GM10248 (cell line): ENCODE results near the gene IFNA7.
A peak's percentile ranks its signal among the peaks of the same experiment; 100 is the strongest.
"Not testable (repeated sequence)": the region's sequence is repeated elsewhere in the genome, so short reads cannot be mapped to it uniquely, and the experiment has no call there.

ENCODE experiments used
- CTCF ChIA-PET: fragments of 300-600 bp; sonication (Branson Sonifier 250); formaldehyde crosslinking; extraction: SDS; loops from one replicate; lab custom pipeline; 2021; ENCODE audit warnings: antibody characterized with exemption; lab: Yijun Ruan, JAX
- POLR2A ChIA-PET: fragments of 350-650 bp; sonication (Branson Sonifier 250); formaldehyde crosslinking; extraction: SDS; loops from one replicate; lab custom pipeline; 2020; ENCODE audit warnings: antibody characterized with exemption; lab: Yijun Ruan, JAX
- DNase-seq: peaks from one replicate; pipeline ENCODE4 v3.0.0; 2012; ENCODE audit errors: extremely low spot score
- TF ChIP-seq, protein P1 (sequence below): IDR thresholded peaks from 2 replicates; pipeline ENCODE4 v1.5.1; 2012; ENCODE audit warnings: mild to moderate bottlenecking, low read depth; ENCODE audit errors: extremely low read depth, missing control alignments, control extremely low read depth

The IFNA7 gene

DNA sequence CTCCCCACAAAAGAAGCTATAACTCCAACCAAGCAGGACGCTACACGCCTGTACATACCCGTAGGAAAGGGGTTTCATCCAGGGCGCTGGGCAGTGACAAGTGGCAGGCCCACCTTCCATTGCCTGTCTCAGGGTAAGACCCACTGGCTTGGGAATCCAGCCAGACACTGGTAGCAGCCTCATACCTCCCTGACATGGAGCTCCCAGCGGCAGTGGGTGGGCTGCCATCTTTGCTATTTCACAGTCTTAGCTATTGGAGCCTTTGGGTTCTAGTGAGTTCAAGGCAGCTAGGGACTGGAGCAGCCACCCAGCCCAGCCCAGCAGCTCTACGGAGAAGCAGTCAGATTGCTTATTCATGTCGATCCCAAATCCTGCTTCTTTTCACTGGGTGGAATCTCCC, 8.3 kb upstream of the IFNA7 start:
- TF ChIP-seq, protein P1, sequence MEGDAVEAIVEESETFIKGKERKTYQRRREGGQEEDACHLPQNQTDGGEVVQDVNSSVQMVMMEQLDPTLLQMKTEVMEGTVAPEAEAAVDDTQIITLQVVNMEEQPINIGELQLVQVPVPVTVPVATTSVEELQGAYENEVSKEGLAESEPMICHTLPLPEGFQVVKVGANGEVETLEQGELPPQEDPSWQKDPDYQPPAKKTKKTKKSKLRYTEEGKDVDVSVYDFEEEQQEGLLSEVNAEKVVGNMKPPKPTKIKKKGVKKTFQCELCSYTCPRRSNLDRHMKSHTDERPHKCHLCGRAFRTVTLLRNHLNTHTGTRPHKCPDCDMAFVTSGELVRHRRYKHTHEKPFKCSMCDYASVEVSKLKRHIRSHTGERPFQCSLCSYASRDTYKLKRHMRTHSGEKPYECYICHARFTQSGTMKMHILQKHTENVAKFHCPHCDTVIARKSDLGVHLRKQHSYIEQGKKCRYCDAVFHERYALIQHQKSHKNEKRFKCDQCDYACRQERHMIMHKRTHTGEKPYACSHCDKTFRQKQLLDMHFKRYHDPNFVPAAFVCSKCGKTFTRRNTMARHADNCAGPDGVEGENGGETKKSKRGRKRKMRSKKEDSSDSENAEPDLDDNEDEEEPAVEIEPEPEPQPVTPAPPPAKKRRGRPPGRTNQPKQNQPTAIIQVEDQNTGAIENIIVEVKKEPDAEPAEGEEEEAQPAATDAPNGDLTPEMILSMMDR, result no peak
- DNase-seq, result no peak
- ChIA-PET POLR2A (no interaction called here), CTCF (interaction anchor here (0.9 to 2.6 kb wide), 3 partner anchors 15 to 578 kb away, joined by 3 to 9 read pairs (median 7); no protein-coding TSS in a partner anchor)

DNA sequence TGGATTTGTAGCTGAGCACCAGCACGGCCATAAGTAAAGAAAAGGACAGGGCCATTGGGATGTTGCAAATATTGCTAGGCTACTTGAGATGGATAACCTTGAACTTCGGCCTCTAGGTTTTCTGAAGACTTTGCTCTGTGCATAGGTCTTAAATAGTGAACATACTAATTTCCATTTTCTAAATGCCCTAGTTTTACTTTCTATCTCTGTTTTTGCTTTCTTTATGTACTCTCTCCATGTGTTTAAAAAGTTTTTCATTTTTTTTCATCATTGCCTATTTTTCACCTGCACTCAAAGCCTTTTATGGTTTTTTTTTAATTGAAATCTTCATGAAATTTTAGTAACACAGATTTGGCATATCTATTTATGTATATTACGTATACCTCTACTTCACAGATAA, 5.0 kb upstream of the IFNA7 start, which contains the start of gene IFNA10:
Gene IFNA10, minus strand, starts transcription at position 101 of the 400 bp plus-strand sequence. Its CDS starts 46 bp downstream, at position 55.
- POLR2A ChIA-PET, DNase-seq: not testable (repeated sequence)
- CTCF ChIA-PET, result interaction anchor here (1.5 kb wide), 1 partner anchor 12 kb away, joined by 5 read pairs; no protein-coding TSS in a partner anchor

DNA sequence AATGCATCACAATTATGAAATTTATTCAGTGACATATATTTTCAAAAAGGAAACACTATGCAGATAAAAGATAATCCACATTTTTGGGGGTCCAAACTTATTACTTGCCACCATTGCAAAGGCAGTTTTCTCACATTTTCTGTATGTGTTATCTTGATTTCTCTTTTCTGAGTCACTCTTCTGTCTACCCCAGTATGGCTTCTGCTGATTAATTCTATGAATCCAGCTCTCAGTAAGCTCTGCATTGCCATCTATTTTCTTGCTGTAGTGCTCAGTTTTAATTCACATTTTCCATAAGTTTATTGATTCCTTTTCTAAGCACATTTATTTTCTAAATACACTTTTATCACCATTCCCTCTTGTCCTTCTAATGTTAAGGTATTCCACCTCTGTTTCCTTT, 3.2 kb upstream of the IFNA7 start:
- no peak for DNase-seq
- ChIA-PET CTCF (no interaction called here), POLR2A (no interaction called here)
- TF ChIP-seq, protein P1, result no peak

DNA sequence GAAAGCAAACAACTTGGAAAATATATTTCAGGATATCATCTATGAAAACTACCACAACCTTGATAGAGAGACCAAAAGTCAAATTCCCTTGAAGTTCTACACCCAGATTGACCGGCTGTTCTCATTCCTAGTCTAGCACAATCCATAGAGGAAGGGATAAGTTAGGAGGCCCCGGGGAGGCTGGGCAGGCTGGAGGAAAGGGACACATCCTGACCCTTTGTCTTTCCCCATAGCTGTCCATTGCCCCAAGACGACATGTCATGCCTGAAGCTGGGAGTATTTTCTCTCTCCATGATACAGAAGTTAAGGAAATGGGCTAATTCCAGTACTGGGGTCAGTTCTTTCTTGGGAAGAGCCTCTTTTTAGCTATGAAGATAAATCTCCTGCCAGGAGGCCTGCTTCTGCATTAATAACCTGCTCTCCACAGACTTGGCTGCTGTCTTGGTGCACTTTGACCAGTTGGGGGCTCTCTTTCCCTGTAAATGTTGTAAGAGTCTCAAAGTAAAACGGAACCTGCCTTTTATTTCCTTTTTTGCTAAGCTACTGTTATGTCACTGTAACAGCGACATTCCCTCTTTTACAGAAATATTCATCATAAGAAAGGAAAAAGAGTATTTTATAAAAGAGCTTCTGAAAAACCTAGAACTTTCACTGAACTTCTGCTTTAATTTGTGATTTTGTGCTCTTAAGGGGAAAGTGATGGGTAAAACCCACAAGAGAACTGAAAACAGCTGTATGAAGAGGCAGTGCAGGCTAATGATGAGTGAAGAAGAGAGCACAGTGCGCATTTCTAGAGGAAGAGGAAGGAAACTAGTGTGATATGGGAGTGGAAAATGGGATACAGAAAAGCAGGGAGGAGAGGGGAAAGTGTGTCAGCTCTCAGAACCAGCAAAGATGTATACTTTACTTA, 6.9 kb downstream of the IFNA7 start:
- TF ChIP-seq, protein P1, result peak; percentile 79
- POLR2A ChIA-PET, DNase-seq: not testable (repeated sequence)
- CTCF ChIA-PET, result interaction anchor here (0.7 to 2.2 kb wide), 26 partner anchors 10 to 1017 kb away, joined by 3 to 31 read pairs (median 4); partner anchors contain the start of gene IFNA16

DNA sequence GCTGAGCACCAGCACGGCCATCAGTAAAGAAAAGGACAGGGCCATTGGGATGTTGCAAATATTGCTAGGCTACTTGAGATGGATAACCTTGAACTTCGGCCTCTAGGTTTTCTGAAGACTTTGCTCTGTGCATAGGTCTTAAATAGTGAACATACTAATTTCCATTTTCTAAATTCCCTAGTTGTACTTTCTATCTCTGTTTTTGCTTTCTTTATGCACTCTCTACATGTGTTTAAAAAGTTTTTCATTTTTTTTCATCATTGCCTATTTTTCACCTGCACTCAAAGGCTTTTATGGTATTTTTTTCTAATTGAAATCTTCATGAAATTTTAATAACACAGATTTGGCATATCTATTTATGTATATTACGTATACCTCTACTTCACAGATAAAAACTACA, 14.5 kb downstream of the IFNA7 start, which contains the start of gene IFNA4:
Gene IFNA4, minus strand, starts transcription at position 101 of the 400 bp plus-strand sequence. Its CDS starts 56 bp downstream, at position 45.
- POLR2A ChIA-PET, DNase-seq, CTCF ChIA-PET: not testable (repeated sequence)

DNA sequence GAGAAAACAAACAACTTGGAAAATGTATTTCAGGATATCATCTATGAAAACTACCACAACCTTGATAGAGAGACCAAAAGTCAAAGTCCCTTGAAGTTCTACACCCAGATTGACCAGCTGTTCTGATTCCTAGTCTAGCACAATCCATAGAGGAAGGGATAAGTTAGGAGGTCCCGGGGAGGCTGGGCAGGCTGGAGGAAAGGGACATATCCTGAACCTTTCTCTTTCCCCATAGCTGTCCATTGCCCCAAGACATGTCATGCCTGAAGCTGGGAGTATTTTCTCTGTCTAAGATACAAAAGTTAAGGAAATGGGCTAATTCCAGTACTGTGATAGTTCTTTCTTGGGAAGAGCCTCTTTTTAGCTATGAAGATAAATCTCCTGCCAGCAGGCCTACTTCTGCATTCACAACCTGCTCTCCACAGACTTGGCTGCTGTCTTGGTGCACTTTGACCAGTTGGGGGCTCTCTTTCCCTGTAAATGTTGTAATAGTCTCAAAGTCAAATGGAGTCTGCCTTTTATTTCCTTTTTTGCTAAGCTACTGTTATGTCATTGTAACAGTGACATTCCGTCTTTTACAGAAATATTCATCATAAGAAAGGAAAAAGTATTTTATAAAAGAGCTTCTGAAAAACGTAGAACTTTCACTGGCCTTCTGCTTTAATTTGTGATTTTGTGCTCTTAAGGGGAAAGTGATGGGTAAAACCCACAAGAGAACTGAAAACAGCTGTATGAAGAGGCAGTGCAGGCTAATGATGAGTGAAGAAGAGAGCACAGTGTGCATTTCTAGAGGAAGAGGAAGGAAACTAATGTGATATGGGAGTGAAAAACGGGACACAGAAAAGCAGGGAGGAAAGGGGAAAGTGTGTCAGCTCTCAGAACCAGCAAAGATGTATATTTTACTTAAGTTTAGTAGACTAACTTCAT, 18.9 kb downstream of the IFNA7 start:
- POLR2A ChIA-PET, result not testable (repeated sequence)
- CTCF ChIA-PET, result interaction anchor here (0.7 to 5.6 kb wide), 28 partner anchors 8 to 828 kb away, joined by 3 to 31 read pairs (median 4); partner anchors contain the start of gene IFNW1
- DNase-seq, result peak; percentile 18
- TF ChIP-seq, protein P1, result peak; percentile 53

DNA sequence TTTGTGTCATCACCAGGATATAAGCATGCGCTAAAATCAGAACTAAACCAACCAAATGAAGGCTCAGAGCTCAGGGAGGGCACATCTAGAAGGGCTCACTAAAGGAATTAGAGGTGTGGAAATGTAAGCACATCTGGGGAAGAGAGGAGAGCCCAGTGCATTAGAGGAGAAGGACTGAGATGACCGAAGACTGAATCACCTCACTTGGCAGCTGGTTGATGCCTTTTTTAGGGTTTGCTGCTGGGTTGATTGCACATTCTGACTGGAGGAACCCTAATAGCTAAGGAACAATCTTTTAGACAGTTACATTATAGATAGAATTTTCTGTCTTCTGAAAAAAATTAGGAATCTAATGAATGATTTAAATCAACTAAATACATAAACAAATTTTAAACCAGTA, 27.3 kb downstream of the IFNA7 start:
- ChIA-PET CTCF (interaction anchor here (0.8 to 1.4 kb wide), 5 partner anchors 8 to 281 kb away, joined by 3 to 4 read pairs (median 3); no protein-coding TSS in a partner anchor), POLR2A (no interaction called here)
- no peak for DNase-seq
- TF ChIP-seq, protein P1, result no peak
